Sigmoid colon (tissue), 4 donors: ENCODE data around the gene TACC2.
"Not testable (repeated sequence)": the region's sequence is repeated elsewhere in the genome, so short reads cannot be mapped to it uniquely, and the experiment has no call there.

Experiments
- CTCF ChIP-seq, 4 experiments: fragments of 450-650 bp in 3 of 4; fragments of 200-600 bp in 1 of 4; IDR thresholded peaks; one replicate each; pipeline ENCODE4 v1.5.1; 2016 to 2019; ENCODE audit warnings: antibody characterized with exemption in 4 of 4, mild to moderate bottlenecking in 3 of 4, moderate library complexity in 2 of 4
- POLR2A ChIP-seq, 2 donors: fragments of 450-650 bp; IDR thresholded peaks; one replicate each; pipeline ENCODE4 v1.6.1; 2016; ENCODE audit warnings: antibody characterized with exemption in 2 of 2, mild to moderate bottlenecking in 2 of 2, moderate library complexity in 2 of 2
- POLR2AphosphoS5 ChIP-seq, 4 donors: sonication (generic); formaldehyde crosslinking; IDR thresholded peaks; one replicate each; pipeline ENCODE4 v1.6.1; 2017; ENCODE audit warnings: antibody characterized with exemption in 4 of 4

DNA sequence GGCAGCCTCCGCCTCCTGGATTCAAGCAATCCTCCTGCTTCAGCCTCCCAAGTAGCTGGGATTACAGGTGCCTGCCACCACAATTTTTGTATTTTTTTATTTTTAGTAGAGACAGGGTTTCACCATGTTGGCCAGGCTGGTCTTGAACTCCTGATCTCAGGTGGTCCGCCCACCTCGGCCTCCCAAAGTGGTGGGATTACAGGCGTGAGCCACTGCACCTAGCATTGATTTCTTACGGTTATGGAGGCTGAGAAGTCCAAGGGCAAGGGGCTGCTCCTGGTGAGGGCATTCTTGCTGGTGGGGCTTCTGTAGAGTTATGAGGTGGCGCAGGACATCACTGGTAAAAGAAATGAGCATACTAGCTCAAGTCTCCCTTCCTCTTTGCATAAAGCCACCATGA, 86.9 kb downstream of the TACC2 start:
- not testable (repeated sequence) for TF ChIP-seq CTCF, POLR2AphosphoS5, POLR2A (IDR thresholded peaks at IDR 0.05)
